ENCODE measurements around the gene IGF1R.
A peak's percentile ranks its signal among the peaks of the same experiment; 100 is the strongest.

The IGF1R gene

GRCh38 chr15:98730860-98731711, 82.7 kb downstream of the IGF1R start:
- DNase-seq, result no peak

- DNase-seq, result no peak
Observed at GRCh38 chr15:98731712-98732450, 83.5 kb downstream of the IGF1R start.

GRCh38 chr15:98733098-98733497, 84.8 kb downstream of the IGF1R start:
- DNase-seq, result no peak

GRCh38 chr15:98734466-98735199, 86.3 kb downstream of the IGF1R start:
- DNase-seq, result no peak

- DNase-seq, result no peak
Observed at GRCh38 chr15:98735304-98735703, 87.0 kb downstream of the IGF1R start.

GRCh38 chr15:98735895-98736617, 87.7 kb downstream of the IGF1R start:
- no peak for DNase-seq

- DNase-seq, result no peak
Observed at GRCh38 chr15:98737159-98737558, 88.8 kb downstream of the IGF1R start.

GRCh38 chr15:98737721-98738120, 89.4 kb downstream of the IGF1R start:
- DNase-seq, result no peak

- no peak for DNase-seq
Observed at GRCh38 chr15:98738689-98739401, 90.5 kb downstream of the IGF1R start.

GRCh38 chr15:98740295-98740694, 92.0 kb downstream of the IGF1R start:
- no peak for DNase-seq

- no peak for DNase-seq
Observed at GRCh38 chr15:98740963-98741362, 92.6 kb downstream of the IGF1R start.

- no peak for DNase-seq
Observed at GRCh38 chr15:98743177-98743576, 94.8 kb downstream of the IGF1R start.

- DNase-seq, result no peak
Observed at GRCh38 chr15:98744506-98744905, 96.2 kb downstream of the IGF1R start.

GRCh38 chr15:98745179-98745578, 96.8 kb downstream of the IGF1R start:
- no peak for DNase-seq

- peak; percentile 45 for DNase-seq
Observed at GRCh38 chr15:98745650-98746374, 97.5 kb downstream of the IGF1R start.

GRCh38 chr15:98746375-98747155, 98.2 kb downstream of the IGF1R start:
- DNase-seq, result no peak

GRCh38 chr15:98751767-98752166, 103.4 kb downstream of the IGF1R start:
- no peak for DNase-seq

- no peak for DNase-seq
Observed at GRCh38 chr15:98753726-98754656, 105.7 kb downstream of the IGF1R start.

GRCh38 chr15:98754657-98755022, 106.3 kb downstream of the IGF1R start:
- no peak for DNase-seq

- no peak for DNase-seq
Observed at GRCh38 chr15:98755138-98755537, 106.8 kb downstream of the IGF1R start.

Measured in NCI-H526 treated with DMSO at 0.1 percent for 48 hours (cell line).